AG04449 (cell line): ENCODE results near the gene RIC8B.
A peak's percentile ranks its signal among the peaks of the same experiment; 100 is the strongest.

Source experiments
- CTCF ChIA-PET: fragments of 350-600 bp; formaldehyde crosslinking; extraction: SDS; loops from one replicate; lab custom pipeline; 2021; ENCODE audit warnings: antibody characterized with exemption; lab: Yijun Ruan, JAX
- POLR2A ChIA-PET: fragments of 400-600, 350-600 bp; formaldehyde crosslinking; extraction: SDS; loops from one replicate; lab custom pipeline; 2020; ENCODE audit warnings: antibody characterized with exemption, inconsistent platforms; lab: Yijun Ruan, JAX
- DNase-seq: peaks from one replicate; pipeline ENCODE4 v3.0.0-alpha.2; 2010; ENCODE audit warnings: low read depth, low spot score
- H3K4me3 ChIP-seq: 2 replicates; pipeline ENCODE4 v1.5.1; 2011; ENCODE audit warnings: low read depth, mild to moderate bottlenecking, control low read depth, low read length
- CTCF ChIP-seq: IDR thresholded peaks from one replicate; pipeline ENCODE4 v1.5.1; 2011; ENCODE audit warnings: mild to moderate bottlenecking, moderate library complexity, low read length, control low read depth, inconsistent platforms; ENCODE audit not compliant: insufficient read depth; ENCODE audit errors: missing control alignments

RIC8B gene

GRCh38 chr12:106839333-106839732 is 64.9 kb downstream of the RIC8B start:
- DNase-seq, result no peak
- H3K4me3 ChIP-seq, result no peak overlapping the region
- POLR2A ChIA-PET, result interaction anchor here (0.7 kb wide), 1 partner anchor 52 kb away, joined by 3 read pairs; no protein-coding TSS in a partner anchor
- CTCF ChIA-PET, result interaction anchor here (1.0 to 4.6 kb wide), 7 partner anchors 9 to 615 kb away, joined by 3 to 46 read pairs (median 3); no protein-coding TSS in a partner anchor
- TF ChIP-seq CTCF, result no peak

- no peak for TF ChIP-seq CTCF
- POLR2A ChIA-PET, result interaction anchor here (0.7 kb wide), 1 partner anchor 51 kb away, joined by 3 read pairs; no protein-coding TSS in a partner anchor
- H3K4me3 ChIP-seq, result no peak overlapping the region
- CTCF ChIA-PET, result interaction anchor here (0.5 to 4.6 kb wide), 16 partner anchors 9 to 616 kb away, joined by 3 to 46 read pairs (median 6); partner anchors contain the start of gene POLR3B
- peak; percentile 10 for DNase-seq
Observed at GRCh38 chr12:106840243-106840642, 65.8 kb downstream of the RIC8B start.

GRCh38 chr12:106841510-106842302 is 67.2 kb downstream of the RIC8B start:
- DNase-seq, result no peak
- TF ChIP-seq CTCF, result peak; percentile 44
- CTCF ChIA-PET, result interaction anchor here (0.7 to 4.6 kb wide), 40 partner anchors 8 to 618 kb away, joined by 3 to 46 read pairs (median 3); partner anchors contain the start of gene POLR3B
- H3K4me3 ChIP-seq, result no peak overlapping the region
- POLR2A ChIA-PET, result no interaction called here

GRCh38 chr12:106845902-106846301 is 71.4 kb downstream of the RIC8B start:
- no peak overlapping the region for H3K4me3 ChIP-seq
- no peak for TF ChIP-seq CTCF
- ChIA-PET POLR2A (no interaction called here), CTCF (no interaction called here)
- no peak for DNase-seq

GRCh38 chr12:106847861-106848260 is 73.4 kb downstream of the RIC8B start:
- CTCF ChIA-PET, result no interaction called here

More at GRCh38 chr12:106847861-106848260, 73.4 kb downstream of the RIC8B start:
- no peak for TF ChIP-seq CTCF
- POLR2A ChIA-PET, result no interaction called here
- no peak for DNase-seq
- no peak overlapping the region for H3K4me3 ChIP-seq
